Measurements from ENCODE around the gene SPACDR.

Gene SPACDR

DNA sequence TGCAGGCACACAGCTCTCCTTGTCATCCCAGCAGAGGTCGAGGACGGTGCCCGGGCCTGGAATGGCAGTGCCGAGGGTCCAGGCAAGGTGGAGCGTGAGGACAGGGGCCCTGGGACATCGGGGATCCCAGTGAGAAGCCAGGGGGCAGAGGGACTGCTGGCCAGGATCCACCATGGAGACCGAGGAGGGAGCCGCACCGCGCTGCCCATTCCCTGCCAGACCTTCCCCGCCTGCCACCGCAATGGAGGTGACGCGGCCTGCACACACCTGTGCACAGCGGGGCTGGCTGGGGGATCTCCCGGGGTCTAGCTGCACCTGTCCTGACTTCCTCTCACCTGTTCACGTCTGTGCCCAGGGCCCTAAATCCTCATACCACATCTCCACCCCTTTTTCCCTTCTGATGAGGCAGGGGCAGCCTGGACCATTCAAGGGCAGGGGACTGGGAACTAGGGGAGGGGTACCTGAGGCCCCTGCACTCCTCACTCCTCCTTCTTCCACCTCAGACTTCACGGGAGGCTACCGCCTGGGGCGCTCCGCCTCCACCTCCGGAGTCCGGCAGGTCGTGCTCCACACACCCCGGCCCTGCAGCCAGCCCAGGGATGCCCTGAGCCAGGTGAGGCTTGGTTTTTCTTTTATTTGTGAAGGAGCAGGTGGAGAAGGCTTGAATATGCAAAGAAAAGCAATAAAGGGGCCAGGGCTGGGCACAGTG, 26.6 kb upstream of the SPACDR start:
- FAIRE-seq (no peak), DNase-seq (ENCODE audit: insufficient read length, low spot score) (no peak)
- no peak for TF ChIP-seq POLR2A (IDR thresholded peaks at IDR 0.05; ENCODE audit: low read depth, low read length)

DNA sequence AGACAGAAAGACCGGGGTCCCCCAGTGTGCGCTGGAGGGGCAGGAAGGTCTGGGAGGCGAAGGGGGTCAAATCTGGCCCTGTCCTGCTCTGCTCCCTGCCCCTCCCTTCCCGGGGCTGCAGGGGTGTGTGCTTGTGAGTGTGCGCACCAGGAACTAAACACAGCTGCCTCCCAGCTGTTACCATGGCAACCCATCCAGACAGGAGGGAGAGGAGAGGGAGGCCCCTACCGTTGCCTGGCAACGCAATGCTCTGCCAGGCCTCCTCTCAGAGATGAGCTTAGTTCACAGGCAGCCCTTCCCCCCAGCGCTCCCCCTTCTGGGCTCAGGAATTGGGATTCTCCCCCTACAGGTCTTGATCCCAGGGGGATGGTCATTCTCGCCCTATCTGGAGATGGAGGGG, 25.8 kb upstream of the SPACDR start:
- DNase-seq (ENCODE audit: insufficient read length, low spot score) (peak; percentile 99), FAIRE-seq (no peak)
- no peak for TF ChIP-seq POLR2A (IDR thresholded peaks at IDR 0.05; ENCODE audit: low read depth, low read length)

DNA sequence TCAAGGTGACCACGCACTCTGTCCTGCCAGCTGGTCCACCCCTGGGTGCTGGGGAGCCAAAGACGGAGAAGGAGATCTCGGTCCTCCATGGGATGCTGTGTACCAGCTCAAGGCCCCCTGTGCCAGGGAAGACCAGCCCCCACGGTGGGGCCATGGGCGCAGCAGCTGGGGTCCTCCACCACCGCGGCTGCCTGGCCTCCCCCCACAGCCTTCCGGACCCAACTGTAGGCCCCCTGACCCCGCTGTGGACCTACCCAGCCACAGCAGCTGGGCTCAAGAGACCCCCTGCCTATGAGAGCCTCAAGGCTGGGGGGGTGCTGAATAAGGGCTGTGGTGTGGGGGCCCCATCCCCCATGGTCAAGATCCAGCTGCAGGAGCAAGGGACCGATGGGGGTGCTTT, 25.1 kb upstream of the SPACDR start:
- no peak for TF ChIP-seq POLR2A (IDR thresholded peaks at IDR 0.05; ENCODE audit: low read depth, low read length)
- DNase-seq (ENCODE audit: insufficient read length, low spot score), result no peak

DNA sequence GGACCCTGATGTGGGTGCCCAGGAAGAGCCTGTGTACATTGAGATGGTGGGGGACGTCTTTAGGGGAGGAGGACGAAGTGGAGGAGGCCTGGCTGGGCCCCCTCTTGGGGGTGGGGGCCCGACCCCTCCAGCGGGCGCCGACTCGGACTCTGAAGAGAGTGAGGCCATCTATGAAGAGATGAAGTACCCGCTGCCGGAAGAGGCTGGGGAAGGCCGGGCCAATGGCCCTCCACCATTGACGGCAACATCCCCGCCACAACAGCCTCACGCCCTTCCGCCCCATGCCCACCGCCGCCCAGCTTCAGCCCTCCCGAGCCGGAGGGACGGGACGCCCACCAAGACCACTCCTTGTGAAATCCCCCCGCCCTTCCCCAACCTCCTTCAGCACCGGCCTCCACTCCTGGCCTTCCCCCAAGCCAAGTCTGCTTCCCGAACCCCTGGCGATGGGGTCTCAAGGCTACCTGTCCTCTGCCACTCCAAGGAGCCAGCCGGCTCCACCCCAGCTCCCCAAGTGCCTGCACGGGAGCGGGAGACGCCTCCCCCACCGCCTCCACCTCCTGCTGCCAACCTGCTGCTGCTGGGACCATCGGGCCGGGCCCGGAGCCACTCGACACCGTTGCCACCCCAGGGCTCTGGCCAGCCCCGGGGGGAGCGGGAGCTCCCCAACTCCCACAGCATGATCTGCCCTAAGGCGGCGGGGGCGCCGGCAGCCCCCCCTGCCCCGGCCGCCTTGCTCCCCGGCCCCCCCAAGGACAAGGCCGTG, 24.5 kb upstream of the SPACDR start:
- TF ChIP-seq POLR2A (IDR thresholded peaks at IDR 0.05; ENCODE audit: low read depth, low read length), result no peak
- FAIRE-seq (no peak), DNase-seq (ENCODE audit: insufficient read length, low spot score) (no peak)

More for the DNA sequence above, 25.1 kb upstream of the SPACDR start:
- FAIRE-seq, result no peak

DNA sequence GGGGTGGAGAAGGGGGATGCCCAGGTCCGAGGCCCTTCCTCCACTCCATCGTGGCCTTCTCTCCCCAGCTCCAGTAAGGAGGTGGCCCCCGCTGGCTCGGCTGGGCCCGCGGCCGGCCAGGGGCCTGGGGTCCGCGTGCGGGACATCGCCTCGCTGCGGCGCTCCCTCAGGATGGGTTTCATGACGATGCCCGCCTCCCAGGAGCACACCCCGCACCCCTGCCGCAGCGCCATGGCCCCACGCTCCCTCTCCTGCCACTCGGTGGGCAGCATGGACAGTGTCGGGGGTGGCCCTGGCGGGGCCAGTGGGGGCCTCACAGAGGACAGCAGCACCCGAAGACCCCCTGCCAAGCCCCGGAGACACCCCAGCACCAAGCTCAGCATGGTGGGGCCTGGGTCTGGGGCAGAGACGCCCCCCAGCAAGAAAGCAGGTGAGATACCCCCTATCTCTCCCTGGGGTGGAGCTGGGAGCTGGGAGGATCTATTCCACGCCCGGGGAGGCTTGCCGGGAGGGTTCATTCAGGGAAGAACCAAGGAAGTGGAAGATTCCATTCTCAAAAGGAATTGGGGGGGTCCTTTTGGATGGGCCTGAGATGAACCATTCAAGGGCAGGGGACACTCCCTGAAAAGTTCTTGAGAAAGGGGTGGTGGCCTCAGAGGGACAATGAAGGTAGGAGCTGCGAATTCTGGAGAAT, 22.8 kb upstream of the SPACDR start:
- FAIRE-seq (no peak), DNase-seq (ENCODE audit: insufficient read length, low spot score) (no peak)
- TF ChIP-seq POLR2A (IDR thresholded peaks at IDR 0.05; ENCODE audit: low read depth, low read length), result no peak

DNA sequence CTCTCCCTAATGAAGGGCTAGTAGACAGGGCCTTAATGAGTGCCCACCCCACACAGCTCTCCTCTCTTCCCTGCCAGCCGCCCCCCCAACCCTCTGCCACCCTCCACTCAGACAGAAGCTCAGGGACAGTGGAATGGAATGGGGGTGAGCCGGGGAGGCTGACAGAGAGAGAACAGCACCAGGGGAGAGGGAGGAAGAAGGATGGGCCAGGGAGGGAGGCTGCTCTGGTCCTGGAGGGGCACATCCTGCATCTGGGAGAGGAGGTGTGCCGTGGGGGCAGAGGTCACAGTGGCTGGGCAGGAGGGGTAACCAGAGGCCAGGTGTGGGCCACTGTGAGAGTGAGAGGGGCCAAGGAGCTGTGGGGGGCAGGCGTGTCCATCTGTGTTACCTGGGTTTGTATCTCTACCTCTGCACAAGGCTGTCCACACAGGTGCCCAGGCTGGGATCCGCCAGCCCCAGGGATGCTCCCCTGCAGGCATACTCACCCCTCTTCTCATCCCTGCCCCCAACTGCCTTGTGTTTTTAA, 22.1 kb upstream of the SPACDR start:
- no peak for DNase-seq (ENCODE audit: insufficient read length, low spot score)
- no peak for TF ChIP-seq POLR2A (IDR thresholded peaks at IDR 0.05; ENCODE audit: low read depth, low read length)
- no peak for FAIRE-seq

DNA sequence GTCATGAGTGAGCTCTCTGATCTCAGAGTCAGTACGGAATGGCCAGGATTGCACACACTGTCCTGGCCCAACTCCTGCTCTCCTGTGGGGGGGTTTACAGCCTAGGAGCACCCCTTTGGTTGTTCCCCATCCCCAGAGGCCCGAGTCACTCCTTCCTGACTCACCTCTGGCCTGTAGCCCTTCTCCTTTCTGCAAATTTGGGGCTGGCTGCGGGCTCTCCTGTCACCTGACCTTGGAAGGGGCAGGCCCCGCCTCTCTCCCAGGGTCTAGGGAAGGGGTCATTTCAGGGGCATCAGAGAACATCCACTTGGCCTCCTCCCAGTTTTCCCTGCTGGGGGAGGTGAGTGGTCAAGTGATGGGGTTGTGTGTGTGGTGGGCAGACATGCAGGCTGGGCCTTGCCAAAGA, 21.4 kb upstream of the SPACDR start:
- DNase-seq (ENCODE audit: insufficient read length, low spot score) (no peak), FAIRE-seq (no peak)
- no peak for TF ChIP-seq POLR2A (IDR thresholded peaks at IDR 0.05; ENCODE audit: low read depth, low read length)

DNA sequence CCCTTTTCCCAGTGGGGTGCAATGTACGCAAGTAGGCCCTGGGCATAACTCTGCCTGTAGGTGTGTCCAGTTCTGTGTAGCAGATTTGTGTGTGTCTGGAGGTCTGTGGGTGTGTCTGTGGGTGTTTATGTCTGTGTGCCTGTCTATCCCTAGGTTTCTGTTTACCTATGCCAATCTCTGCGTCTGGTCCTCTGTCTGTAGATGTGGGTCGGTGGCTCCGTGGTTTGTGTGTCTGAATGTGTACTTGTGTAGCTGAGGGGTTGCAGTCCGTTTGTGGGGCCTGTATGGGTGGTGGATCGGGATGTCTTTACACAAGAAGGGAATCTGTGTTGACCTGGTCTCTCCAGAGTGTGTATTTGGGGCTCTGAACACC, 20.6 kb upstream of the SPACDR start:
- no peak for TF ChIP-seq POLR2A (IDR thresholded peaks at IDR 0.05; ENCODE audit: low read depth, low read length)
- DNase-seq (ENCODE audit: insufficient read length, low spot score) (no peak), FAIRE-seq (no peak)

DNA sequence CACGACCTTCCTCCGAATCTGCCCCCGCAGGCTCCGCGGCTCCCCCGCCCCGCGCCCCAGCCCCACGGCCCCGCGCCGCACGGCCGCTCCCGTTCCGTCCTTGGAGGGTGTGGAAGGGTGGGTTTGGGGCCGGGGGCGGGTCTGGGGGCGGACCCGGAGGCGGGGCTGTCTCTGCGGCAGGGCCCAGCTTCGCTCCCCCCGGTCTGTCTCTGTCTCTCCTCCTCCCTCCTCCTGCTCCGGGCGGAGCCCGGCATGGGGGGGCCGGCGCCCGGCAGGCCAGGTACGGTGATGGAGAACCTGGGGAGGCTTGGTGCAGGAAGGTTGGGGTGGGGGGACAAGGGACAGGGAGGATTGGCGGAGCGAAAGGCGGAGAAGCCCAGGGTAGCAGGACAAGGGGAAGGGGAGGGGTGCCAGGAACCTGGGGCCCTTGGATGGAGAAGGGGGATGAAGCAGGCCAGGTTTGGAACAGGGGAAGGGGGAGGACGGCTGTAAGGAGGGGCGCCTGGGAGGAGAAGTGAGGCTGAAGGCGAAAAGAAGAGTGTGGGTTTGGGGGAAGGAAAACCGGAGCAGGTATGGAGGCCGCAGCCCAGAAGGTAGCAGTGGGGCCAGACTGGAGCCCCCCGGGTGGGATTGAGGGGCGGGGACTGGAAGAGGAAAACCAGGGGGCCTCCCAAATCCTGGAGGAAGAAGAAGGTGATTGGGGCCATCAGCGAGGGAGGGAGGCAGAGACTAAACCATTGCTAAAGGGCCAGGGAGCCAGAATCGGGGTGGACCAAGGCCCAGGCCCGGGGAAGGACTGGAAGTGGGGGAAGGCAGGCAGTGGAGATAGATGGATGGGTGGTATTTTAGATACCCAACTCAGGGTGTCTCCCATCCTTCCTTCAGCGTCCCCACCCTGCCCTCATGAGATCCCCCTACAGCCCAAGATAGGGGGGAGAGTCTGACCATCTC, 19.9 kb upstream of the SPACDR start, which contains the start of gene NYAP1:
Gene NYAP1, plus strand, starts transcription at position 206 of the 951 bp plus-strand sequence. CDS start 1,385 bp downstream, outside the sequence.
- TF ChIP-seq POLR2A (IDR thresholded peaks at IDR 0.05; ENCODE audit: low read depth, low read length), result no peak
- FAIRE-seq, result no peak
- no peak for DNase-seq (ENCODE audit: insufficient read length, low spot score)

DNA sequence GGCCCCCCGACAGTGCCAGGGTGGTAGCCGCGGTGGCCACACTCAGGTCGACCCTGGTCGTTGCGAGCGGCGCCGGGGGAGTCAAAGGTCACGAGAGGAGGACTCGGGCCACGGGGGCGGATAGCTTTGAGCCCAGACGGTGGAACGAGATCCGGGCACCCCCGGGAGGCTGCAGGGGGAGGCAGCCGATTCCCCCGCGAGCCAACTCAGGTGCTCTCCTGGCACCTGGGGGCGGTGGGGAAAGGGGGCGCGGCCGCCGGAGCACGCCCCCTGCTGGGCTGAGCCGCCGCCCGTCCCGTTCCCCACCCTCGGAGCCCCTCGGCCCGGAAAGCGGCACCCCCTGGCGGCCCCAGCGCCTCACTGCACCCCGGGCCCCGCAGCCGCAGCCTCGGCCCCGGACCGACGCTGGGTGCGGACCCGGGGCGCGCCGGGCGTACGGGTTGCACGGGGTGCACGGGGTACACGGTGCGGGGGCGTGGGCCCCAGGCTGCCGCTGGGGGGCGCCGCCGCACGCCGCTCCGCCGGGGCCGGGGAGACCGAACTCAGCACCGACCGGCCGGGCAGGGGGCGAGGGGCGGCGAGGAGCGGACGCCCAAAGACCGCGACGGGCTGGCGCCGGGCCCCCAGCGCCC, 19.1 kb upstream of the SPACDR start:
- FAIRE-seq, result no peak
- no peak for TF ChIP-seq POLR2A (IDR thresholded peaks at IDR 0.05; ENCODE audit: low read depth, low read length)
- DNase-seq (ENCODE audit: insufficient read length, low spot score), result no peak

DNA sequence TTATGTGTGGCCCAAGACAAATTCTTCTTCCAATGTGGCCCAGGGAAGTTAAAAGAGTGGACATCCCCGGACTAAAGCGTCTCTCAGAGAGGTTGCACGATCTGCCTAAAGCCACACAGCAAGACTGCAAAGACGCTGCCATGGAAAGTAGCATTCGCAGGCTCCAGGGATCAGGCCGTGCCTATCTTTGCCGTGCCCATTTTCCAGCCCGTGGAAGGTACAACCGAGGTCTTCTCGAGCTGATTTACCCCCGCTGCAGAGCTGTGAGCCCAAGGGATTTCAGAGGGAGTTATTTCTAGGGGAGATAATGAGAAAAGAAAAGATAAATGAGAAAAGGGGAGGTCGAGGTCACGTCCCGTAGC, 18.6 kb upstream of the SPACDR start:
- DNase-seq (ENCODE audit: insufficient read length, low spot score), result no peak
- TF ChIP-seq POLR2A (IDR thresholded peaks at IDR 0.05; ENCODE audit: low read depth, low read length), result no peak
- no peak for FAIRE-seq

DNA sequence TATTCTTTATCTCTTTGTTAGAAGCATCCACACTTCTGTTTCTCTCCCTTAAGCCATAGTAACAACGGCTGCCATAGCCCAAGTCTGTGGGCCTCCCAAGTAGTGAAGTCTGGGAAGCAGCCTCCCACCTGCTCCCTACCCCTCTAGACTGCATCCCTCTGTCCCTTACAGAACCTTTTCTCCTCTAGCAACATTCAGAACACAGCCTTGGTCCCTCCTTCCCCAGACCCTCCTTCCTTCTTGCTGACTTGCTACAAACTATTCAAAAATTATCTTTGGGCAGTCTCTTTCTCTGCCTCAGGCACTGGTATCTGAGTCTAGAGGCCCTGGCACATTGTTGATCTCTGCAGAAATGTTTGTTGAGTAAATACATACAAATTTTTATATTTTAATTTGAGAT, 17.4 kb upstream of the SPACDR start:
- no peak for TF ChIP-seq POLR2A (IDR thresholded peaks at IDR 0.05; ENCODE audit: low read depth, low read length)
- DNase-seq (ENCODE audit: insufficient read length, low spot score) (no peak), FAIRE-seq (no peak)

All from H54 (cell line).